Thoracic aorta endothelial cell (primary cell): Measurements from ENCODE around the gene SPRR2F. TPM values are rescaled to one million over a fixed set of nuclear protein-coding genes. Genes with fewer than 3 reads are reported as not detected.

Source experiments
- small RNA-seq: library from RNA; depleted of rRNA; stranded (forward); fragments of <200 nt; gene quantifications from one replicate; pipeline ENCODE3, GENCODE V24; 2012
- total RNA-seq: library from RNA; depleted of rRNA; stranded (reverse); fragments of >200 nt; gene quantifications from 2 replicates; pipeline ENCODE4 v1.2.3, GENCODE V29; 2012

Gene SPRR2F, protein sequence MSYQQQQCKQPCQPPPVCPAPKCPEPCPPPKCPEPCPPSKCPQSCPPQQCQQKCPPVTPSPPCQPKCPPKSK
- total RNA-seq, result not detected in 2 replicates

DNA sequence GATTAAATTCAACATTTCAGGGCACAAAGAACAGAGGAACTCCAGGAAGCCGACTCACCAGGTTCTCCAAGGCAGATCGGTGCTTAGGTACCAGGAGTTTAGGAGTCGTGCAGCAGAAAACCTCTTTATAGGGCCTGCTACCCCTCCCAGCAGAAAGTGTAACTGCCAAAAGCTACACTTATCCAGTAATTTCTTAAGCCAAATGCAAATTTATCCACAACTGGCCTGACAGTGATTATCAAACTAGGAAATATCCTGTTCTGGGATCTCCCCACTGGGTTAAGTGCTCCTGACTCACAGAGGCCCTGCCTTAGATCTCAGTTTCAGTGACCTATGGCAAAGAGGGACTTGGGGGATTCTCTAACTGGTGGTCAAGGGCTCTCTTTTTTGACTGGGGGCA is at the start of gene SPRR2F:
Gene SPRR2F (minus strand): TSS at position 101 of the 400 bp plus-strand sequence. CDS start 783 bp downstream, outside the sequence.

DNA sequence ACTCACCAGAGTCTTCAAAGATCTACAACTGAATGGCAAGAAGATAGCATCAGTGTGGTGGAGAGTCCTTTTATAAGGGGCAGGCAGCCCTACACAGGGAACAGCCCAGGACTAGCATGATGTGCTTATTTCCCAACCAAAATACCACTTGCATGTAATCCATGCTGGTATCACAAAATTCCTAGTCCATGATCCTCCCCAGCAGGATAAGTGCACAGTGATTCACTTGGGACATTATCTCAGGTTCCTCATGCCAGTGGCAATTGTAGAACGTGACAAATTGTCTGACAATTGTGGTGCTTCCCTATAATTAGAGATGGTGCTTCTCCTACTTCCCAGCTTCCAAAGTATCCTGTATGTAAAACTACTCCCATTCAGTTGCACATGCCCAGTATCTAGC is 37.5 kb upstream of the SPRR2F start, which contains the start of gene SPRR2G:
Gene SPRR2G (minus strand): TSS at position 45 of the 400 bp plus-strand sequence. CDS start 780 bp downstream, outside the sequence.

DNA sequence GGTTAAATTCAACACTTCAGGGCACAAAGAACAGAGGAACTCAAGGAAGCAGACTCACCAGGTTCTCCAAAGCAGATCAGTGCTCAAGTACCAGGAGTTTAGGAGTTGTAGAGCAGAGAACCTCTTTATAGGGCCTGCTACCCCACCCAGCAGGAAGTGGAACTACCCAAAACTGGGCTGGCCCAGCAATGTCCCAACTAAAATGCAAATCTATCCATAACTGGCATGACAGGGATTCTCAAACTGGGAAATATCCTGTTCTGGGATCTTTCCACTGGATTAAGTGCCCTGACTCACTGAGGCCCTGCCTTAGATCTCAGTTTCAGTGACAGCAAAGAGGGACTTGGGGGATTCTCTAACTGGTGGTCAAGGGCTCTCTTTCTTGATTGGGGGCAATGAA is 18.9 kb downstream of the SPRR2F start, which contains the start of gene SPRR2E:
Gene SPRR2E (minus strand): TSS at position 101 of the 400 bp plus-strand sequence. CDS start 775 bp downstream, outside the sequence.

GRCh38 chr1:153071511-153071910 is 41.8 kb downstream of the SPRR2F start, which contains the start of gene SPRR2B:
SPRR2B (minus strand) TSS chr1:153071611; CDS start chr1:153070839, 772 bp downstream.

Small RNA genes lying within 50 kb of the gene (small RNA-seq; reads per million reads assigned to genes)
- gene SPRR2C, result not detected

Other genes with a start within 250 kb of the SPRR2F start
- not detected in 2 replicates for gene SMCP, start 235.2 kb downstream of the SPRR2F start, total RNA-seq
- gene IVL, start 205.0 kb downstream of the SPRR2F start, total RNA-seq, result not detected in 2 replicates
- gene SPRR5, start 166.3 kb downstream of the SPRR2F start, total RNA-seq, result not detected in 2 replicates
- not detected in 2 replicates for gene SPRR4, start 142.9 kb downstream of the SPRR2F start, total RNA-seq
- gene SPRR1A, start 129.4 kb downstream of the SPRR2F start, total RNA-seq, result not detected in 2 replicates
- gene SPRR3, start 111.8 kb downstream of the SPRR2F start, total RNA-seq, result not detected in 2 replicates
- gene SPRR1B, start 82.3 kb downstream of the SPRR2F start, total RNA-seq, result not detected in 2 replicates
- not detected in 2 replicates for gene SPRR2D, start 72.4 kb downstream of the SPRR2F start, total RNA-seq
- gene SPRR2A, start 56.0 kb downstream of the SPRR2F start, total RNA-seq, result not detected in 2 replicates
- gene SPRR2B, start 41.9 kb downstream of the SPRR2F start, total RNA-seq, result not detected in 2 replicates
- not detected in 2 replicates for gene SPRR2E, start 19.0 kb downstream of the SPRR2F start, total RNA-seq
- not detected in 2 replicates for gene SPRR2G, start 37.4 kb upstream of the SPRR2F start, total RNA-seq
- gene LELP1, start 89.9 kb upstream of the SPRR2F start, total RNA-seq, result not detected in 2 replicates
- not detected in 2 replicates for gene PRR9, start 104.1 kb upstream of the SPRR2F start, total RNA-seq
- gene LORICRIN, start 146.2 kb upstream of the SPRR2F start, total RNA-seq, result not detected in 2 replicates
- gene PGLYRP3, start 199.4 kb upstream of the SPRR2F start, total RNA-seq, result not detected in 2 replicates
- gene PGLYRP4, start 235.3 kb upstream of the SPRR2F start, total RNA-seq, result not detected in 2 replicates
- gene S100A9, start 244.3 kb upstream of the SPRR2F start, total RNA-seq, result not detected in 2 replicates